H1 (cell line): Measurements from ENCODE around the gene RER1. TPM values are rescaled to one million over a fixed set of nuclear protein-coding genes. Genes with fewer than 3 reads are reported as not detected.

Experiments
- CTCF ChIA-PET: fragments of 300-600 bp; sonication (Branson Sonifier 250); formaldehyde crosslinking; loops from one replicate; lab custom pipeline; 2021; ENCODE audit not compliant: partially characterized antibody; lab: Charles Lee
- POLR2A ChIA-PET: fragments of 300-600 bp; sonication (Branson Sonifier 250); formaldehyde crosslinking; loops from one replicate; lab custom pipeline; 2021; ENCODE audit warnings: inconsistent platforms; ENCODE audit not compliant: partially characterized antibody; lab: Charles Lee
- DNase-seq, 2 experiments: peaks; one replicate each; pipeline versions ENCODE4 v3.0.0 to v3.0.0-alpha.2; 2010 to 2022; ENCODE audit warnings: low spot score in 2 of 2, low read depth in 1 of 2, mixed read lengths in 1 of 2
- FAIRE-seq: peaks from 2 replicates; lab custom pipeline; 2011; peaks lifted over from hg19 to GRCh38; lab: Jason Lieb, UNC
- H2AFZ ChIP-seq: 2 replicates; pipeline ENCODE4 v1.8.1; 2012; ENCODE audit warnings: low read length, inconsistent platforms
- H2AK5ac ChIP-seq: 2 replicates; pipeline ENCODE4 v1.6.1; 2013; ENCODE audit warnings: low read depth, low read length
- H2BK120ac ChIP-seq: replicated peaks from 2 replicates; pipeline ENCODE3; 2013; ENCODE audit warnings: low read depth, low read length, inconsistent platforms
- H2BK12ac ChIP-seq: 2 replicates; pipeline ENCODE4 v1.6.1; 2013; ENCODE audit warnings: low read depth, low read length
- H2BK15ac ChIP-seq: 2 replicates; pipeline ENCODE4 v1.6.1; 2013; ENCODE audit warnings: low read length
- H2BK20ac ChIP-seq: 2 replicates; pipeline ENCODE4 v1.6.1; 2013; ENCODE audit warnings: low read length
- H2BK5ac ChIP-seq: 2 replicates; pipeline ENCODE4 v1.6.1; 2013; ENCODE audit warnings: low read depth, low read length
- H3K14ac ChIP-seq: 2 replicates; pipeline ENCODE4 v1.6.1; 2013; ENCODE audit warnings: inconsistent platforms; ENCODE audit not compliant: insufficient read length
- H3K18ac ChIP-seq: 2 replicates; pipeline ENCODE4 v1.6.1; 2013; ENCODE audit warnings: low read length; ENCODE audit errors: extremely low read depth
- H3K23ac ChIP-seq: 2 replicates; pipeline ENCODE4 v1.6.1; 2013; ENCODE audit warnings: inconsistent platforms; ENCODE audit not compliant: insufficient read length
- H3K23me2 ChIP-seq: 2 replicates; pipeline ENCODE4 v1.6.1; 2013; ENCODE audit warnings: low read depth, low read length
- H3K27ac ChIP-seq: 2 replicates; pipeline ENCODE4 v1.6.1; 2011; ENCODE audit warnings: low read depth, low read length, inconsistent platforms
- H3K27me3 ChIP-seq, 4 experiments: replicated peaks in 1 of 4; 1 replicate in 1 of 4; 2 replicates in 3 of 4; pipeline versions ENCODE4 v1.6.1 to v1.8.1; 2011 to 2013; ENCODE audit warnings: low read length in 3 of 4, mild to moderate bottlenecking in 3 of 4, inconsistent platforms in 2 of 4, mixed read lengths in 2 of 4, moderate library complexity in 1 of 4; ENCODE audit not compliant: control insufficient read depth in 3 of 4, insufficient read depth in 3 of 4; ENCODE audit errors: extremely low read depth in 1 of 4
- H3K36me3 ChIP-seq, 4 experiments: 2 replicates each; pipeline versions ENCODE4 v1.6.1 to v1.8.1; 2011 to 2013; ENCODE audit warnings: mild to moderate bottlenecking in 4 of 4, low read length in 3 of 4, moderate library complexity in 2 of 4, control low read depth in 1 of 4, inconsistent platforms in 1 of 4; ENCODE audit not compliant: insufficient read depth in 4 of 4, control insufficient read depth in 2 of 4
- H3K4ac ChIP-seq: replicated peaks from 2 replicates; pipeline ENCODE3; 2013; ENCODE audit warnings: low read length, low read depth, mixed read lengths, inconsistent platforms; ENCODE audit not compliant: insufficient read length
- H3K4me1 ChIP-seq, 4 experiments: replicated peaks in 1 of 4; 1 replicate in 1 of 4; 2 replicates in 3 of 4; pipeline versions ENCODE4 v1.6.1 to v1.8.1; 2011 to 2013; ENCODE audit warnings: low read length in 3 of 4, inconsistent platforms in 2 of 4, mixed read lengths in 1 of 4; ENCODE audit not compliant: insufficient read depth in 4 of 4, control insufficient read depth in 3 of 4
- H3K4me2 ChIP-seq, 2 experiments: 2 replicates each; pipeline versions ENCODE4 v1.6.1 to v1.8.1; 2011 to 2013; ENCODE audit warnings: low read depth in 2 of 2, low read length in 2 of 2, control low read depth in 1 of 2, inconsistent platforms in 1 of 2, mild to moderate bottlenecking in 1 of 2; ENCODE audit not compliant: insufficient read depth in 1 of 2
- H3K4me3 ChIP-seq, 4 experiments: fragments of 200-600, 300-600 bp in 1 of 4; sonication (generic), shearing (Covaris generic), sonication (Bioruptor Twin) in 1 of 4; 2 replicates each; pipeline versions ENCODE4 v1.5.1 to v1.8.1; 2011 to 2016; ENCODE audit warnings: low read length in 4 of 4, low read depth in 3 of 4, control low read depth in 2 of 4, inconsistent platforms in 2 of 4, mild to moderate bottlenecking in 2 of 4, mixed read lengths in 1 of 4, moderate library complexity in 1 of 4; ENCODE audit not compliant: insufficient read depth in 2 of 4; ENCODE audit errors: extremely low read depth in 1 of 4
- H3K56ac ChIP-seq: replicated peaks from 2 replicates; pipeline ENCODE3; 2013; ENCODE audit warnings: low read depth, mild to moderate bottlenecking, mixed read lengths, low read length, inconsistent platforms; ENCODE audit not compliant: insufficient read length
- H3K79me1 ChIP-seq: 2 replicates; pipeline ENCODE4 v1.6.1; 2013; ENCODE audit warnings: low read depth, low read length, control low read depth
- H3K79me2 ChIP-seq, 2 experiments: 2 replicates each; pipeline versions ENCODE4 v1.6.1 to v1.8.1; 2012 to 2013; ENCODE audit warnings: low read length in 2 of 2, mild to moderate bottlenecking in 2 of 2, inconsistent platforms in 1 of 2; ENCODE audit not compliant: insufficient read depth in 2 of 2, control insufficient read depth in 1 of 2
- H3K9ac ChIP-seq, 4 experiments: replicated peaks in 1 of 4; 1 replicate in 1 of 4; 2 replicates in 3 of 4; pipeline versions ENCODE4 v1.6.1 to v1.8.1; 2011 to 2013; ENCODE audit warnings: low read depth in 3 of 4, low read length in 3 of 4, control low read depth in 2 of 4, mild to moderate bottlenecking in 2 of 4, moderate library complexity in 2 of 4, inconsistent platforms in 1 of 4; ENCODE audit errors: extremely low read depth in 1 of 4
- H3K9me3 ChIP-seq, 2 experiments: 2 replicates each; pipeline versions ENCODE4 v1.6.1 to v1.8.1; 2012 to 2013; ENCODE audit warnings: mild to moderate bottlenecking in 2 of 2, moderate library complexity in 2 of 2, control low read depth in 1 of 2, inconsistent platforms in 1 of 2, low read depth in 1 of 2, low read length in 1 of 2, mixed read lengths in 1 of 2; ENCODE audit not compliant: insufficient read depth in 2 of 2
- H4K20me1 ChIP-seq, 2 experiments: replicated peaks in 1 of 2; 2 replicates each; pipeline versions ENCODE3 to v1.8.1; 2011 to 2013; ENCODE audit warnings: inconsistent platforms in 2 of 2, low read length in 2 of 2, mild to moderate bottlenecking in 1 of 2; ENCODE audit not compliant: insufficient read depth in 2 of 2, control insufficient read depth in 1 of 2
- H4K5ac ChIP-seq: 2 replicates; pipeline ENCODE4 v1.6.1; 2013; ENCODE audit warnings: low read length, low read depth, mixed read lengths, inconsistent platforms; ENCODE audit not compliant: insufficient read length
- H4K8ac ChIP-seq: 2 replicates; pipeline ENCODE4 v1.8.0; 2013; ENCODE audit warnings: mild to moderate bottlenecking, moderate library complexity, low read length, inconsistent platforms; ENCODE audit not compliant: insufficient read depth; ENCODE audit errors: extremely low read depth
- H4K91ac ChIP-seq: replicated peaks from 2 replicates; pipeline ENCODE3; 2013; ENCODE audit warnings: low read length, mixed read lengths, inconsistent platforms; ENCODE audit not compliant: insufficient read length
- ASH2L ChIP-seq: fragments of 200-600, 300-600 bp; sonication (generic); IDR thresholded peaks from one replicate; pipeline ENCODE4 v1.7.1; 2017; ENCODE audit warnings: low read length
- HDAC2 ChIP-seq, 2 experiments: fragments of 300-600 bp in 1 of 2; sonication (generic) in 1 of 2; IDR thresholded peaks; 2 replicates each; pipeline ENCODE4 v1.6.1; 2011 to 2012; ENCODE audit warnings: low read depth in 2 of 2, low read length in 2 of 2, mild to moderate bottlenecking in 2 of 2, moderate library complexity in 2 of 2, borderline replicate concordance in 1 of 2, inconsistent platforms in 1 of 2
- KDM5A ChIP-seq: fragments of 200-600 bp; IDR thresholded peaks from 2 replicates; pipeline ENCODE4 v1.7.1; 2012; ENCODE audit warnings: mild to moderate bottlenecking, low read length, inconsistent platforms, mixed read lengths
- POLR2A ChIP-seq, 2 experiments: IDR thresholded peaks; 1 replicate in 1 of 2; 2 replicates in 1 of 2; pipeline ENCODE4 v1.6.1; 2011; ENCODE audit warnings: low read depth in 2 of 2, low read length in 2 of 2, mild to moderate bottlenecking in 2 of 2; ENCODE audit errors: control extremely low read depth in 1 of 2
- POU5F1 ChIP-seq: IDR thresholded peaks from 2 replicates; pipeline ENCODE4 v1.6.1; 2011; ENCODE audit warnings: low read depth, mild to moderate bottlenecking, low read length, moderate library complexity
- RBBP5 ChIP-seq: IDR thresholded peaks from 2 replicates; pipeline ENCODE4 v1.7.1; 2012; ENCODE audit warnings: low read depth, mild to moderate bottlenecking, inconsistent platforms, low read length, moderate library complexity, borderline replicate concordance
- RFX5 ChIP-seq: IDR thresholded peaks from 2 replicates; pipeline ENCODE4 v1.6.1; 2011; ENCODE audit warnings: low read depth, low read length, improper control_type of control experiment, borderline replicate concordance
- SIRT6 ChIP-seq: IDR thresholded peaks from one replicate; pipeline ENCODE4 v1.7.1; 2012; ENCODE audit warnings: low read length, inconsistent platforms
- SP2 ChIP-seq: IDR thresholded peaks from 2 replicates; pipeline ENCODE4 v1.6.1; 2012; ENCODE audit warnings: mild to moderate bottlenecking, low read length, inconsistent platforms
- SRF ChIP-seq: IDR thresholded peaks from 2 replicates; pipeline ENCODE4 v1.6.1; 2011; ENCODE audit warnings: mild to moderate bottlenecking, low read depth, low read length, moderate library complexity
- SUZ12 ChIP-seq: fragments of 200-600 bp; sonication (generic); IDR thresholded peaks from 2 replicates; pipeline ENCODE4 v1.6.1; 2012; ENCODE audit warnings: mild to moderate bottlenecking, inconsistent platforms, low read length, moderate library complexity, mixed read lengths
- TAF1 ChIP-seq: IDR thresholded peaks from 2 replicates; pipeline ENCODE4 v1.6.1; 2011; ENCODE audit warnings: mild to moderate bottlenecking, low read depth, low read length
- YY1 ChIP-seq: IDR thresholded peaks from 2 replicates; pipeline ENCODE4 v1.6.1; 2011; ENCODE audit warnings: low read depth, mild to moderate bottlenecking, low read length
- WGBS, 2 experiments: shearing (Covaris generic) in 1 of 2; methylation state at CpG; one replicate each; pipeline versions ENCODE4 v1.1.6 to v1.1.7; 2013 to 2015; ENCODE audit warnings: low lambda C conversion rate in 2 of 2, mixed read lengths in 2 of 2, inconsistent platforms in 1 of 2, low coverage in 1 of 2, missing lambda C conversion rate in 1 of 2; ENCODE audit not compliant: insufficient replicate concordance in 2 of 2, insufficient coverage in 1 of 2, insufficient read length in 1 of 2; ENCODE audit errors: extremely low coverage in 1 of 2, missing lambda C conversion rate in 1 of 2; 5-methylcytosine and 5-hydroxymethylcytosine counted together
- polyA plus RNA-seq, 7 experiments: library from polyadenylated mRNA; depleted of rRNA in 3 of 7; stranded (reverse) in 5 of 7; unstranded in 2 of 7; fragments of >200 nt in 5 of 7; fragments of 200-250 nt in 2 of 7; gene quantifications; 1 replicate in 5 of 7; 2 replicates in 1 of 7; 4 replicates in 1 of 7; pipeline versions ENCODE4 v1.2.1 to v1.2.3, GENCODE V29; 2011 to 2013; ENCODE audit warnings: missing spikeins in 2 of 7, mixed read lengths in 2 of 7
- total RNA-seq: library from RNA; stranded (reverse); fragmentation: NEBNext Ultra II Directional; extraction: Animal tissue kit (Norgen Biotek cat#: 25700); gene quantifications from 2 replicates; pipeline ENCODE4 v1.2.1, GENCODE V29; 2021
- TF ChIP-seq, protein P1 (sequence below): IDR thresholded peaks from 2 replicates; pipeline ENCODE4 v1.6.1; 2011; ENCODE audit warnings: low read depth, mild to moderate bottlenecking, low read length; ENCODE audit not compliant: insufficient read depth

Gene RER1
- total and polyA plus RNA-seq, 2 of the 8 experiments (the other 6 are each of a cell fraction or from before 2014, with no cell fraction given) = 102 to 134 TPM

DNA sequence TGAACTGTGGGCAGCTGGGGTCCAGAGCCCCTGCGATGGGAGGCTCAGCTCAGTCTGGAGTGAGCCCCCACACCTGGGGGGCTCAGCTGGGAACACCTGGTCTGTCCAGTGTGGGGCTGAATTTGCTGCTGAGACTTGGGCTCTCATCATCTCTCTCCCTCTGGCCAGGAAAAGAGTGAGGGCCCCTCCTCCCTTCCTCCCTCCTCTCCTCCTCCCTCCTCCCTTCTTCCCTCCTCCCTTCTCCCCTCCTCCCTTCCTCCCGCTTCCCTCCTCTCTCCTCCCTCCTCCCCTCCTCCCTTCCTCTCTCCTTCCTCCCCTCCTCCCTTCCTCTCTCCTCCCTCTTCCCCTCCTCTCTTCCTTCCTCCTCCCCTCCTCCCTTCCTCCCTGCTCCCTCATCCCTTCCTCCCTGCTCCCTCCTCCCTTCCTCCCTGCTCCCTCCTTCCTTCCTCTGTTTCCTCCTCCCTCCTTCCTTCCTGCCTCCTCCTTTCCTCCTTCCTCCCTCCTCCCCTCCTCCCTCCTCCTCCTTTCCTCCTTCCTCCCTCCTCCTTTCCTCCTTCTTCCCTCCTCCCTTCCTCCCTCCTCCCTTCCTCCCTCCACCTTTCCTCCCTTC, 44.2 kb downstream of the RER1 start:
- H3K18ac ChIP-seq = peak overlapping the region; percentile 32; the same call in 1 of the 2 replicates
- H2BK20ac ChIP-seq = no peak overlapping the region
- H4K20me1 ChIP-seq = peaks cover 0 to 1% of the 10 kb centered on the region in 2 experiments
- WGBS, 2 experiments = 100% methylated on average over 1 of the region's 2 CpGs; no CpG with 5 or more reads in 1 of the 2 experiments
- no peak overlapping the region for H3K9ac ChIP-seq
- no peak for DNase-seq
- FAIRE-seq = no peak
- H3K23me2 ChIP-seq = no peaks in the 10 kb centered on the region
- no peak overlapping the region for H4K5ac ChIP-seq
- CTCF ChIA-PET = no interaction called here
- H3K27me3 ChIP-seq = no peaks in the 10 kb centered on the region; a peak in 2 of 7 replicates
- no peak overlapping the region for H2BK12ac ChIP-seq
- H3K9me3 ChIP-seq = no peaks in the 10 kb centered on the region; a peak in 1 of 4 replicates
- H3K56ac ChIP-seq = no peak overlapping the region
- no peaks in the 10 kb centered on the region for H3K79me1 ChIP-seq
- H4K91ac ChIP-seq = no peak overlapping the region
- no peak overlapping the region for H3K27ac ChIP-seq
- H3K4me2 ChIP-seq = no peak overlapping the region
- no peak overlapping the region for H3K4ac ChIP-seq
- H4K8ac ChIP-seq = no peak overlapping the region
- no peak overlapping the region for H2AFZ ChIP-seq
- POLR2A ChIA-PET = interaction anchor here (1.2 kb wide), 1 partner anchor 32 kb away, joined by 3 read pairs; no protein-coding TSS in a partner anchor
- no peak overlapping the region for H2BK15ac ChIP-seq
- 0 out of 2 replicates have a peak overlapping the region, but pooled peaks have one; percentile 6 for H2AK5ac ChIP-seq
- H3K79me2 ChIP-seq = no peaks in the 10 kb centered on the region
- H2BK5ac ChIP-seq = no peak overlapping the region
- no peak overlapping the region for H3K14ac ChIP-seq
- H2BK120ac ChIP-seq = no peak overlapping the region
- H3K4me3 ChIP-seq = no peak overlapping the region
- H3K36me3 ChIP-seq = no peaks in the 10 kb centered on the region
- H3K23ac ChIP-seq = no peak overlapping the region
- H3K4me1 ChIP-seq = no peaks in the 10 kb centered on the region
- TF ChIP-seq SUZ12 = no peak
- no peak for TF ChIP-seq SIRT6
- TF ChIP-seq, protein P1, sequence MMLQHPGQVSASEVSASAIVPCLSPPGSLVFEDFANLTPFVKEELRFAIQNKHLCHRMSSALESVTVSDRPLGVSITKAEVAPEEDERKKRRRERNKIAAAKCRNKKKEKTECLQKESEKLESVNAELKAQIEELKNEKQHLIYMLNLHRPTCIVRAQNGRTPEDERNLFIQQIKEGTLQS = no peak
- no peak for TF ChIP-seq SRF
- no peak for TF ChIP-seq RBBP5
- TF ChIP-seq YY1 = no peak
- TF ChIP-seq HDAC2 (IDR thresholded peaks at IDR 0.05; ENCODE audit: borderline replicate concordance in 1 of 2, low read depth in 2 of 2, low read length in 2 of 2) = no peak
- TF ChIP-seq KDM5A = no peak
- TF ChIP-seq RFX5 = no peak
- no peak for TF ChIP-seq POU5F1
- no peak for TF ChIP-seq POLR2A (IDR thresholded peaks at IDR 0.05; ENCODE audit: control extremely low read depth in 1 of 2, low read depth in 2 of 2, low read length in 2 of 2)
- no peak for TF ChIP-seq TAF1
- no peak for TF ChIP-seq SP2
- no peak for TF ChIP-seq ASH2L
